Left cardiac atrium (tissue), 4 donors: ENCODE data around the gene PFKFB3. TPM values are rescaled to one million over a fixed set of nuclear protein-coding genes. Genes with fewer than 3 reads are reported as not detected.
A peak's percentile ranks its signal among the peaks of the same experiment; 100 is the strongest.

ENCODE experiments used
- ATAC-seq, 2 donors: fragments of 200-7000 bp; cut with Tn5 transposase; one replicate each; pipeline ENCODE4 v1.9.1; 2020; ENCODE audit warnings: mild to moderate bottlenecking in 2 of 2, moderate library complexity in 2 of 2
- DNase-seq: peaks from one replicate; pipeline ENCODE4 v3.0.0-alpha.2; 2020
- intact Hi-C, 2 donors: fragments of 100-400 bp; cut with DNase I; formaldehyde crosslinking; loops; one replicate each; pipeline versions ENCODE4 v1.14.1 to v1.15.1; 2022 to 2023
- total RNA-seq, 2 donors: library from RNA; stranded (reverse); fragmentation: NEBNext Ultra II Directional; extraction: Animal tissue kit (Norgen Biotek cat#: 25700); gene quantifications; one replicate each; pipeline ENCODE4 v1.2.1, GENCODE V29; 2021
- donor health status: DM: no; HTN: yes; CAD: no.
- donor health status: DM: no; HTN: yes; CAD: no; lungs with severe emphysema.
- donor health status: DM: yes; HTN: yes; CAD: no.
- donor health status: Dilated cardiomyopathy.

PFKFB3 gene
- total RNA-seq, 2 donors from 2014 or later, result 30.7 to 56.1 TPM

DNA sequence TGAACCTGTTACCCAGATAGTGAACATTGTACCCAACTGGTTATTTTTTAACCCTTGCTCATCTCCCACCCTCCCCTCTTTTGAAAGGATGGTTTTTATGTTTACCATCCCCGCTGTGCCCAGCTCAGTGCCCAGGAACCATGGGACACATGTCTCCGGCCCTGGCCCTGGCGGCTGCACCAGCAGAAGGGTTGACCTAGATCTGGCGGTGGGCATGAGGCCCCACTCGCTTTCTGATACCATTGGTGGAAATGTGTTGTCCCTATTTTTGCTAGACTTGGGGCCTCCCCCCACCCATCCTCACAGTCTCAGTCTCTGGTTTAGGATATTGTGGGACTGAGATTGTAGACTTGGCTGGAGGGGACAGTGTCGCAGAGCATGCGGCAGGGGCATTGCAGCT lies 11.9 kb downstream of the PFKFB3 start:
- no peak for DNase-seq
- intact Hi-C loops, result no loop called here

GRCh38 chr10:6215241-6215640 lies 12.5 kb downstream of the PFKFB3 start:
- ATAC-seq, result no peak
- intact Hi-C loops, result no loop called here

More for the DNA sequence above, 11.9 kb downstream of the PFKFB3 start:
- ATAC-seq, result no peak

GRCh38 chr10:6215683-6216484 lies 13.2 kb downstream of the PFKFB3 start:
- intact Hi-C loops, result no loop called here
- ATAC-seq (no peak), DNase-seq (no peak)

More at GRCh38 chr10:6215241-6215640, 12.5 kb downstream of the PFKFB3 start:
- DNase-seq, result no peak

GRCh38 chr10:6216916-6217315 lies 14.2 kb downstream of the PFKFB3 start:
- DNase-seq, result no peak
- no peak for ATAC-seq
- intact Hi-C loops, result no loop called here

- DNase-seq, result no peak
- no peak for ATAC-seq
- intact Hi-C loops, result no loop called here
These were observed 14.9 kb downstream of the PFKFB3 start for GRCh38 chr10:6217611-6218010.

DNA sequence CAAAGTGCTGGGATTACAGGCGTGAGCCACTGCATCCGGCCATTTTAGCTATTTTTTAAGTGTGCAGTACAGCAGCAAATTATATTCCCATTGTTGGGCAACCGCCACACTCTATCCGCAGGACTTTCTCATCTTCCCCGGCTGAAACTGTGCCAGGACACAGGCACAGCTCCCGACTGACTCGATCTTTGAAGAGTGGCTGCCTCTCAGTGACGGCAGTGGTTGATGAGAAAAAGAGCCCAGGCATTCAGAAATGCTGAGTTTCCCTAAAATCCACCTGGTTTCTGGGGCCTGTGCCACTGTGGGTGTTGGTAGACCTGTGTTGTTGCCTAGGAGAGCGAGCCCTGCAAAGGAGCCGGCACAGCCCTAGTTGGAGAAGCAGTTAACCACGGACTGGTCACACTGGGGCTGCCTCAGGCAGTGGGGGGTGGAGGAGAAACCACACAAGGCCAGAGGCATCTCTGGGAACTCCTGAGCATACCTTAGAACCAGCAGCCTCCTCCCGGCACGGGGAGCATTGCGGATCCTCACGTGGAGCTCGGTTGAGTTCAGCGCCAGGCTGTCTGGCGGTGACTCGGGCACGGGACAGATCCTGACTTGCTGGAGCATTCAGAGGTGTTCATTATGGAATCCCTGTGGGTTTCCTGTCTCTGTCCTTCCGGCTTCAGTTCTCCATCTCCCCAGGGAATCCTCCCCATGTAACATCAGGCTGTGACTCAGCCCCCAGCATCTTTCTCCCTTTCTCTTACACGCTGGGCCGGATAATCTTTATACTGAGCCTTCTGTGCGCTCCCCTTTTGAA lies 16.2 kb downstream of the PFKFB3 start:
- intact Hi-C loops, result no loop called here
- ATAC-seq, result no peak
- DNase-seq, result no peak

DNA sequence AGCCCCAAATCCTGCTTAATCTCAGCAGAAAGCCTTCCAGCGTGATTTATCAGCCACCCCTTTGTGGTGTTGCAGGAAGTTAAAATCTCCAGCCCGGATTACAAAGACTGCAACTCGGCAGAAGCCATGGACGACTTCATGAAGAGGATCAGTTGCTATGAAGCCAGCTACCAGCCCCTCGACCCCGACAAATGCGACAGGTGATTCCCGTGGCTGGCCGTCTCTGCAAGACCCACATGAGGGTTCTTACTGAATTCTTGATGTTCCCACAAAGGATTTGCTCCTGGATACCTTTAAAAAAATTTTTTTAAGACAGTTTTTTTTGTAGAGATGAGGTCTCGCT lies 16.7 kb downstream of the PFKFB3 start:
- no peak for DNase-seq
- intact Hi-C loops, result no loop called here
- no peak for ATAC-seq

DNA sequence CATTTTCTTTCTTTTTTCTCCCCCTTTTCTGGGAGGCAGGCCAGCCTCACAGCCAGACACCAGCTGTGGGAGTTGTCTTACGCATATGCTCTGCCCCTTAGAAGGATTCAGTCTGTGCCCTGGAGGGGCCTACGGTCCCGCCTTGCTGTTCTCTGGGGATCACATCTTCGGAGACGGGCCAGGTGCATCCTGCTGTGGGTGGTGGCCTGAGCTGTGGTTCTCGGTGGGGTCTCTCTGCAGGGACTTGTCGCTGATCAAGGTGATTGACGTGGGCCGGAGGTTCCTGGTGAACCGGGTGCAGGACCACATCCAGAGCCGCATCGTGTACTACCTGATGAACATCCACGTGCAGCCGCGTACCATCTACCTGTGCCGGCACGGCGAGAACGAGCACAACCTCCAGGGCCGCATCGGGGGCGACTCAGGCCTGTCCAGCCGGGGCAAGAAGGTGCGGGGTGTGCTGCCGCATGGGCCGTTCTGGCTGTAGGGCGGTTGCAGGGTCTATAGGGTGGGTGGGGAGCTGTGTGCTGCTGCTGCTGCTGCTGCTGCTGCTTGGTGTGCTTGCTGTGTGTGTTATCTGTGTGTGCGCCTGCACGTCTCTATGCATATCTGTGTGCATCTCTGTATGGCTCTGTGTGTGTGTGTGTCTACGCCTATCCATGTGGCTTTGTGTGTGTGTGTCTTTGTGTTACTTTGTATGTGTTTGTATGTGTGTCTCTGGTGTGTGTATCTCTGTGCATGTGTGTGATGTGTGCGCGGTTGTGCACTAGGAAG lies 17.9 kb downstream of the PFKFB3 start:
- intact Hi-C loops, result no loop called here
- no peak for ATAC-seq
- no peak for DNase-seq

DNA sequence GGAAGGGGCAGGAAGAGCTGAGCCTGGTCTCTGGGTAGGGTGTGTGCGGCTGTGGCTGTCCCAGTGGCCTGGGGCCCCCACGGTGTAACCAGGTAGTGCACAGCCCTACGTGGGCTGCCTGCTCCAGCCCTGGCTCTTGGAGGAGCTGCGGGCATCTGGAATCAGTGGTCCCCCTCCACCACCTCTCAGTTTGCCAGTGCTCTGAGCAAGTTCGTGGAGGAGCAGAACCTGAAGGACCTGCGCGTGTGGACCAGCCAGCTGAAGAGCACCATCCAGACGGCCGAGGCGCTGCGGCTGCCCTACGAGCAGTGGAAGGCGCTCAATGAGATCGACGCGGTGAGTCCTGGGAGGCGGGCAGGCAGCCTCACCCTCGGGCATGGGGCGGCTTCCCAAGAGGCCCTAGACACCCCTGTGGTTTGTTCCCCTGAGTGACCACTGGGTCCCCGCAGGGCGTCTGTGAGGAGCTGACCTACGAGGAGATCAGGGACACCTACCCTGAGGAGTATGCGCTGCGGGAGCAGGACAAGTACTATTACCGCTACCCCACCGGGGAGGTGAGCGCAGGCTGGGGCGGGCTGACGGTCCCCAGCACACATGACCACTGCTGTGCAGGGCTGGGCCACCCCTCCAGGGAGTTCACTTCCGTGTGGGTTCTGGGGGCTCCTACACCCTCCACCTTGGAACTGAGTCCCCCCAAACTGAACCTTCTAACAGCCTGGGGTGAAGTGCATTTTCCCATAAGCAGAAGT lies 18.6 kb downstream of the PFKFB3 start:
- intact Hi-C loops, result no loop called here
- DNase-seq (no peak), ATAC-seq (no peak)

DNA sequence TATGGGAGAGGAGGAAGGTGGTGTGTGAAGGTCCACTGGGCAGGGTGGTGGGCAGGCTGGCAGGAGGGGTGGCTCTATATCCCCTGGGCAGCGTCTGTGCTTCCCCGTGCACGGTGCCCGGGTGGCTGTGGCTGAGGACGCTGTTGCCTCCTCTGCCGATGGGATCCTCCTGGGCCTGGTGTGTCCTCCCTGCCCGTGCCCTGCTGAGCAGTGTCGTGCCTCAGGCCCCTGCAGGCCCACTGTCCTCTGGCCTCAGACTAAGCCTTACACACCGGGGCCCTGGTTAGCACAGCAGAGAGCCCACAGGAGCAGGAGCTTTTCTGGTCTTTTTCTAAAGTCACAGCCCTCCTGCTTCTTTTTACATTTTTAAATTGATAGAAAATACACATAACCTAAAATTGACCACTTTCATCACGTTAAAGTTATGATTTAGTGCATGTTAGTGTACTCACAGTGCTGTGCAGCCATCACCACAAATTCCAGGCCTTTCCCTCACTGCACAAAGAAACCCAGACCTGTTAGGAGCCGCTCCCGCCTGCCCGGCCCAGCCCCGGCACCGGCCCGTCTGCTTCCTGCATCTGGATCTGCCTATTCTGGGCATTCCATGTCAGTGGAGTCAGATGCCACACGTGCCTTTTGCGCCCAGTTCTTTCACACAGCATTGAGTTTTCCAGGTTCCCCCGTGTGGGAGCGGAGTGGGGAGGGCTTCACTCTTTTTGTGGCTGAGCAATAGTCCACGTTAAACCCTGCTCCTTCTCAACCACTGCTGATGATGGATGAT lies 19.4 kb downstream of the PFKFB3 start:
- intact Hi-C loops, result no loop called here
- ATAC-seq (no peak), DNase-seq (no peak)

DNA sequence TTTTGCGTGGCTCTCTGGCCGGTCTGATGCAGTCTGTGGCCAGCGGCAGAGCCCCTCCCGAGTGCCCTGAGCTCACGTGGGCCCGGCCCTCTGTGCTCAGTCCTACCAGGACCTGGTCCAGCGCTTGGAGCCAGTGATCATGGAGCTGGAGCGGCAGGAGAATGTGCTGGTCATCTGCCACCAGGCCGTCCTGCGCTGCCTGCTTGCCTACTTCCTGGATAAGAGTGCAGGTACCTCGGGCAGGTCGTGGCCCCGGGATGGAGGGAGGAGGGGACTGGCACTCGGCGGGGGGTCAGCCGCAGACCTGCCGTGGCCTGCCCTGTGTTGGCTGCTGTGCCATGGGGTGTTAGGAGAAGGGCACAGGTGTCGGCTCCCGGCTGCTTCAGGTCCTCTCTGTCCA lies 20.0 kb downstream of the PFKFB3 start:
- no peak for ATAC-seq
- intact Hi-C loops, result no loop called here
- DNase-seq, result no peak

DNA sequence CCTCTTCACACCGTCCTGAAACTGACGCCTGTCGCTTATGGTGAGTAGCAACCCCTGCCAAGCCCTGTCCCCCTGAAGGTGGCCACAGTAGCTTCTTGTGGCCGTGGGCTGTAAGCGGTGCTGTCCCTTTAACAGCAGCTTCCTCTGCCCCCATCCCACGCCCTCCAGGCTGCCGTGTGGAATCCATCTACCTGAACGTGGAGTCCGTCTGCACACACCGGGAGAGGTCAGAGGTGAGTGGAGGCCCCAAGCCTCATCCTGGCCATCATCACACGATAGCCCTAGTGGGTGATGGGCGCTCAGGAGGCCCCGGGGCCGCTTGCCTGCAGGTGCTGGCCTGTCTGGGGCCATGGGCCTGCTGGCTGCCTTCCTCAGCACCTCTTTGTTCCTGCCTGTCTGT lies 21.2 kb downstream of the PFKFB3 start:
- ATAC-seq (no peak), DNase-seq (no peak)
- intact Hi-C loops, result no loop called here

DNA sequence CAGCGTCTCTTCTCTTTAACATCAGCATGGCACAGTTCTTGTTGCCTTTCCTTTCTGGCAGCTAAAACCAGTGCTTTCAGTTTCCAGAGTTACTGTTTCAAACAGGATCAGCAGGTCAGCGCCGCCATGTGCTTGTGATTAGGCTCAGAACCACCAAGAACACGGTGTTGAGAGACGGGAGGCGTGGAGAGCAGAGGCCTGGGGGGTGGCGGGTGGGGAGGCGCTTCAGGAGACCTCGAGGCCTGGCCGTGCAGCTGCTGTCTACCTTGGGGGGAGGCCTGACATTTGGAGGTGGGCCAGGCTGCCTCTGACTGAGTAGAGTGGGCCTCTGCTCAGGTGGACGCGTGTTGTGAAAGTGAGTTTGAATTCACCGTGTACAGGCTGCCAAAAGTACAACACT lies 22.0 kb downstream of the PFKFB3 start:
- peak; percentile 20 for DNase-seq
- no peak for ATAC-seq
- intact Hi-C loops, result no loop called here

- DNase-seq, result peak; percentile 13
- intact Hi-C loops, result no loop called here
- no peak for ATAC-seq
These were observed 22.6 kb downstream of the PFKFB3 start for GRCh38 chr10:6225263-6225814.

DNA sequence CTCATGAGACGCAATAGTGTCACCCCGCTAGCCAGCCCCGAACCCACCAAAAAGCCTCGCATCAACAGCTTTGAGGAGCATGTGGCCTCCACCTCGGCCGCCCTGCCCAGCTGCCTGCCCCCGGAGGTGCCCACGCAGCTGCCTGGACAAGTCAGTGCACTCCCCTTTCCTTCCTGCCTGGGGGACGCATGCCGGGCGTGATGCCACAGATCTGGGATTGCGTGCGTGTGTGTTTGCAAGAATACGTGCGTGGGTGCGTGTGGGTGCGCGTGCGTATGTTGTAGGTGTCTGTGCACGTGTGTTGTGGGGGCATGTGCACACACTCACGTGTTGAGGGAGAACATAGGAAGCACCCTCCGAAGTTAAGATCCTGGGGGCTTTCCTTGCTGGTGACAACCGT lies 23.5 kb downstream of the PFKFB3 start:
- intact Hi-C loops, result no loop called here
- peak; percentile 18 for DNase-seq
- no peak for ATAC-seq

- ATAC-seq (no peak), DNase-seq (no peak)
- intact Hi-C loops, result no loop called here
These were observed 24.6 kb downstream of the PFKFB3 start for GRCh38 chr10:6227346-6227745.

GRCh38 chr10:6228010-6228511 lies 25.3 kb downstream of the PFKFB3 start:
- intact Hi-C loops, result no loop called here
- peak; percentile 7 to 70 for ATAC-seq
- no peak for DNase-seq

GRCh38 chr10:6228647-6229046 lies 25.9 kb downstream of the PFKFB3 start:
- peak; percentile 16 to 32 for ATAC-seq
- intact Hi-C loops, result no loop called here
- no peak for DNase-seq
